Ascending aorta (tissue), 2 donors: Measurements from ENCODE around the gene ZAP70. TPM values are rescaled to one million over a fixed set of nuclear protein-coding genes. Genes with fewer than 3 reads are reported as not detected.
"Not testable (repeated sequence)": the region's sequence is repeated elsewhere in the genome, so short reads cannot be mapped to it uniquely, and the experiment has no call there.

ENCODE experiments used
- DNase-seq, 2 donors: peaks; one replicate each; pipeline ENCODE4 v3.0.0-alpha.2; 2019; ENCODE audit warnings: low spot score in 2 of 2
- H3K27ac ChIP-seq, 2 donors: fragments of 200-600 bp; sonication (generic); one replicate each; pipeline ENCODE4 v1.5.1; 2016 to 2017; ENCODE audit warnings: mild to moderate bottlenecking in 1 of 2
- H3K27me3 ChIP-seq: fragments of 200-600 bp; sonication (generic); one replicate; pipeline ENCODE4 v1.5.1; 2017
- H3K36me3 ChIP-seq, 2 donors: fragments of 200-600 bp; sonication (generic); one replicate each; pipeline ENCODE4 v1.5.1; 2016
- H3K4me1 ChIP-seq, 2 donors: fragments of 200-600 bp; sonication (generic); one replicate each; pipeline ENCODE4 v1.5.1; 2016 to 2017; ENCODE audit warnings: mild to moderate bottlenecking in 1 of 2
- H3K4me3 ChIP-seq, 2 donors: fragments of 200-600 bp; sonication (generic); one replicate each; pipeline ENCODE4 v1.5.1; 2016 to 2017; ENCODE audit warnings: mild to moderate bottlenecking in 1 of 2
- H3K9me3 ChIP-seq, 2 donors: fragments of 200-600 bp; sonication (generic); one replicate each; pipeline ENCODE4 v1.5.1; 2016
- intact Hi-C: fragments of 100-400 bp; cut with DNase I; formaldehyde crosslinking; loops from one replicate; pipeline ENCODE4 v1.15.1; 2023
- total RNA-seq: library from RNA; depleted of rRNA; stranded (reverse); fragments of >200 nt; gene quantifications from one replicate; pipeline ENCODE4 v1.1.0, GENCODE V29; 2016
- TF ChIP-seq, protein P1 (sequence below), 3 experiments: fragments of 200-600 bp in 2 of 3; fragments of 450-650 bp in 1 of 3; sonication (generic) in 2 of 3; IDR thresholded peaks; one replicate each; pipeline ENCODE4 v1.5.1; 2016 to 2019; ENCODE audit warnings: antibody characterized with exemption in 3 of 3, mild to moderate bottlenecking in 1 of 3, moderate library complexity in 1 of 3

The ZAP70 gene
- total RNA-seq, 1 donor from 2014 or later: 2.7 TPM

DNA sequence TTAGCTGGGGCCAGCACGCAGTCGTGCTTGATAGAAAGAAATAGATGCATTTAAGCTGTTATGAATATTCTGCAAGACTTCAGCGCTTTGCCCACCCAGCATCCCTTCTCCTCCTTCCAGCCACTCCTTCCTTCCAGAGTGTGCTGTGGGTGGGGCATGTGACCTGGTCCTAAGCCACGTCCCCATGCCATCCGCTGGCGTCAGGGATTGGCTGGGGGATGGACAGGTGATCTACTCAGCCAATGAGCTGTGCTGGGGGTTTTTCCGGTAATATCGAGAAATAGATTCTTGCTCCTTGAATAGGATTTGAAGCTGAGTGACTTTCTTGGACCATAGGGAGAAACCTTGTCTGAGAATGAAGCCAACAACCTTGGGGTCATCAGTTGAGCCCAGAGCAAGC is 4.8 kb upstream of the ZAP70 start:
- Histone ChIP-seq H3K4me1 (no peaks in the 10 kb centered on the region), H3K27me3 (no peaks in the 10 kb centered on the region), H3K9me3 (no peaks in the 10 kb centered on the region), H3K4me3 (no peak overlapping the region), H3K27ac (no peak overlapping the region), H3K36me3 (no peaks in the 10 kb centered on the region)
- intact Hi-C loops: no loop called here
- no peak for DNase-seq
- TF ChIP-seq, protein P1, sequence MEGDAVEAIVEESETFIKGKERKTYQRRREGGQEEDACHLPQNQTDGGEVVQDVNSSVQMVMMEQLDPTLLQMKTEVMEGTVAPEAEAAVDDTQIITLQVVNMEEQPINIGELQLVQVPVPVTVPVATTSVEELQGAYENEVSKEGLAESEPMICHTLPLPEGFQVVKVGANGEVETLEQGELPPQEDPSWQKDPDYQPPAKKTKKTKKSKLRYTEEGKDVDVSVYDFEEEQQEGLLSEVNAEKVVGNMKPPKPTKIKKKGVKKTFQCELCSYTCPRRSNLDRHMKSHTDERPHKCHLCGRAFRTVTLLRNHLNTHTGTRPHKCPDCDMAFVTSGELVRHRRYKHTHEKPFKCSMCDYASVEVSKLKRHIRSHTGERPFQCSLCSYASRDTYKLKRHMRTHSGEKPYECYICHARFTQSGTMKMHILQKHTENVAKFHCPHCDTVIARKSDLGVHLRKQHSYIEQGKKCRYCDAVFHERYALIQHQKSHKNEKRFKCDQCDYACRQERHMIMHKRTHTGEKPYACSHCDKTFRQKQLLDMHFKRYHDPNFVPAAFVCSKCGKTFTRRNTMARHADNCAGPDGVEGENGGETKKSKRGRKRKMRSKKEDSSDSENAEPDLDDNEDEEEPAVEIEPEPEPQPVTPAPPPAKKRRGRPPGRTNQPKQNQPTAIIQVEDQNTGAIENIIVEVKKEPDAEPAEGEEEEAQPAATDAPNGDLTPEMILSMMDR (IDR thresholded peaks at IDR 0.05): no peak

DNA sequence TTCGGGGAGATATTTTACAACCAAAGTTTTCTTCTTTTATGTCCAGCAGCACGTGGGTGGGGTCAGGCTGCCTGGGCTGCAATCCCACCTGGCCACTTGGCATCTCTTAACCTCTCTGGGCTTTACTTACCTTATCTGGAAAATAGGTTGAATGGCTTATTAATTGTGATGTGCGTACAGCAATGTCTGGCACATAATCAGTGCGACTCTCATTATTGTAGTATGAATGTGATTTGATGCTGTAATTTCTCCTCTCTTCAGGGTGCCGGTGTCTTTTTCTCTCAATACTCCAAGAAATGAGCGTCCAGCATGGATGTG is 2.0 kb upstream of the ZAP70 start:
- H3K27me3 ChIP-seq: no peaks in the 10 kb centered on the region
- intact Hi-C loops: no loop called here

DNA sequence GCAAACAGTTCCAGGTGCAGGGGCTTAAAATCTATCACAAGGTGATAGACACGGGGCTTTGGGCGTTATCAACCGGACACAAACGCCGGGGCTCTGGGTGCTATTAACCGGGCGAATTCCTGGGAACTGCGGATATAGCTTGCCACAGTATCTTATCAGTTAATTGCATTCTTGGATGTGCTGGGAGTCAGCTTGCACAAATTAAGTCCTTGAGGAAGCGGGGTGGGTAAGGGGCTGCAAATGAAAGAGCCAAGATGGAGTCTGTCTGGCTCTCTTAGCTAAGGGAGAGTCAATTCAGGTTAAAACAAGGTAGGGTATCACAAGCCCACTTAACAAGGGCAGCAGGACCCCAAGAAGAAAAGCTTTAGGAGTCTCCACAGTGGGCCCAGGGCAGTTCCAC is 1.2 kb upstream of the ZAP70 start:
- H3K27ac ChIP-seq, H3K36me3 ChIP-seq, H3K4me1 ChIP-seq, H3K27me3 ChIP-seq, intact Hi-C loops, DNase-seq, H3K9me3 ChIP-seq, H3K4me3 ChIP-seq: not testable (repeated sequence)

More for the DNA sequence above, 2.0 kb upstream of the ZAP70 start:
- DNase-seq: no peak
- Histone ChIP-seq H3K4me3 (no peak overlapping the region), H3K9me3 (no peaks in the 10 kb centered on the region), H3K36me3 (no peaks in the 10 kb centered on the region), H3K27ac (no peak overlapping the region), H3K4me1 (no peaks in the 10 kb centered on the region)
- TF ChIP-seq, protein P1 (IDR thresholded peaks at IDR 0.05): no peak

DNA sequence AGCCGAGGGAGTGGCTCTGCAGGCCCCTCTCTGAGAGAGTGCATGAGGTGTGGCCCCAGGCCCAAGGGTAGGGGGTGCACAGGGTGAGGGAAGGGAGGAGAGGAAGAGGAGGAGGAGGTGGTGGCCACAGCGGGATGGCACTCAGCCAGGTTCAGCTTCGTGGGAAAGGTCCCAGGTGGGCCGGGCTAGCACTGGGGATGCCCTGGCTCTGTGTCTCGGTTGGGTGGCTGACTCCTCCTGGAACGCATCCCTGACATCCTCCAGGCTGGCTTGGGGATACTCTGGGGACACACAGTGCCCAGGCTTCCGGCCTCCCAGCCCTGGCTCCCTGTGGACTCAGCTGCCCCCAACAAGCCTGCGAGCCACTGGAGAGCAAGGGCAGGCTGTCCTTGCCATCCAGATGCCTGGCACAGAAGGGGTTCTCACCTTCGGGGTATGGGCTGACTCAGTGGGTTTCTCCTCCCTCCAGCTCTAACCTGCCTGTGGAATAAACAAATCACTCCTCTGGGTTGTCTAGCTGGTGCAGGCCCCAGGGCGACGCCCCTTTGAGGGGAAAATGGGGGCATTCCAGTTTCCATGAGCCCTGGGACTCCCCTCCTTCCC is 582 bp upstream of the ZAP70 start:
- H3K27me3 ChIP-seq: no peaks in the 10 kb centered on the region
- no peak overlapping the region for H3K4me3 ChIP-seq
- H3K4me1 ChIP-seq: no peaks in the 10 kb centered on the region
- no peak for DNase-seq
- intact Hi-C loops: no loop called here
- no peaks in the 10 kb centered on the region for H3K9me3 ChIP-seq
- no peak overlapping the region for H3K27ac ChIP-seq
- TF ChIP-seq, protein P1 (IDR thresholded peaks at IDR 0.05): no peak
- H3K36me3 ChIP-seq: no peaks in the 10 kb centered on the region

DNA sequence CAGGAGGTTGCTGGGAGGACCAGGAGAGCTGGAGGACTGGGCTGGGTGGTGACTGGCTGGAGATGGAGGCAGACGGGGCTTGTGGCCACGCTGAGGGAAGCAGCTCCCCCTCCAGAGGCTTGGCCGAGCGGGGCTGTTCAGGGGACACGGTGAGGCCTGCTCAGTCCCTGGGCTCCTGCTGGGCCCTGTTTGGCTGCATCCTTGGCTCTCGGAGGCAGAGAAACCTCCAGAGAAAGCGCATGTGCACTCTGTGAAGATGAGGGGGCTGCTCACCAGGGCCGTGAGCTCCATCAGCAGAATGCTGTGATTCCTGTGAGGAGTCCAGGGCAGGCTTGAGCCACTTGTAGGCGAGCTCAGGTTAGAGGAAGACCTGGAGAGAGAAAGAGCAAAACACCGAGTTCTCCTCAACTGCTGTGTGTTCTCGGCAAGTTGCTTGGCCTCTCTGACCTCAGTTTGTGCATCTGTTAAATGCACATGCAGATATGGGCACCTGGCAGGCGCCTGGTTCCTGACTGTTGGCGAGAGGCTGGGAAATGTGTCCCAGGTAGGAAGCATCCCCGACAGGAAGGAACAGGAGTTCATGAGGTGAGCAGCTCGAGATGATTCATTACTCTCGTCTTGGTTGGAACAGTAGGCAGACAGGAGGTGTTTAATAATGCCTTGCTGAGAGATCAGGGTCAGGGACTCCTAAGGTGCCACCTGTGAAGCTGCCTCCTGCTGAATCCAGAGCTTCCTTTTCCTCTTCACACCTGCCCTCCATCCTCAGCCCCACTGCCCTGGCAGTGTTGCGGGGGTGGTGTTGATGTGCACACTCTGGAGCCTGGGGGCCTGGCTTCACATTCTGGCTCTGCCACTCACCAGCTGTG is 941 bp downstream of the ZAP70 start:
- peak overlapping the region in 1 of 2 donors; percentile 24 for H3K4me3 ChIP-seq
- TF ChIP-seq, protein P1 (IDR thresholded peaks at IDR 0.05): no peak
- intact Hi-C loops: no loop called here
- no peak overlapping the region for H3K27ac ChIP-seq
- no peaks in the 10 kb centered on the region for H3K4me1 ChIP-seq
- H3K36me3 ChIP-seq: no peaks in the 10 kb centered on the region
- no peak for DNase-seq
- H3K9me3 ChIP-seq: no peaks in the 10 kb centered on the region
- no peaks in the 10 kb centered on the region for H3K27me3 ChIP-seq

DNA sequence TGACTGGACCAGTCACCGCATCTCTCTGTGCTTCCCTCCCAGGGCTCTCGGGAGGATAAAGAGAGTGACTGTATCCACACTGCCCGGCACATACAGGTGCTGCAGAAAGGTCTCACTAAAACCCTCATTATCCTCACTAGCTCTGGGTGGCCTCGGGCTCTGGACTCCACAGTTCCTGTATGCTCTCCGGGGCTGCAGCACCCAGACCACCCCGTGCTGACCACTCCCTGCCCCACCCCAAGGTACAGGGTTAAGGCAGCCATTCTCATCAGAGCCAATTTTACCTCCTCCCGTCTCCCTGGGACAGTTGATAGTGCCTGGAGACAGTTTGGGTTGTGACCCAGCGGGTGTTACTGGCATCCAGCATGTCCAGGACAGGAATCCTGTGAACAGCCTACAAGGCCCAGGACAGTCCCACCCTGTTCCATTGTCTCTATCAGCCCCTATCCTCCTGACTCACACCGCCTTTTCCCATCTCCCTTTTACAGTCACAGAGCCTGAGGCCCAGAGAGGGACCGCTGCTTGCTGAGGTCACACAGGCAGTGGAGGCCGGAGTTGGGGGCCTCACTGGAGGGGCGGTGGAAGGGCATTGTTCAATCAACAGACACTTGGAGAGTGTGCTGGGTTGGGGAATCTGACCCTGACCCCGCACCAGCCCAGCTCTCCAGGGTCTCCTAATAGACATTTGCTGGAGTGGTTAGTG is 1.7 kb downstream of the ZAP70 start:
- no peak for DNase-seq
- Histone ChIP-seq H3K4me1 (no peaks in the 10 kb centered on the region), H3K27me3 (no peaks in the 10 kb centered on the region), H3K9me3 (no peaks in the 10 kb centered on the region), H3K36me3 (no peaks in the 10 kb centered on the region), H3K27ac (no peak overlapping the region), H3K4me3 (no peak overlapping the region)
- intact Hi-C loops: no loop called here
- TF ChIP-seq, protein P1 (IDR thresholded peaks at IDR 0.05): no peak
